OCI-LY1 (cell line): ENCODE results near the gene SPRING1.

Source experiments
- H2AFZ ChIP-seq: fragments of 200-600 bp; sonication (generic), shearing (Covaris generic); 2 replicates; pipeline ENCODE4 v1.6.0; 2014; ENCODE audit warnings: antibody characterized with exemption, mild to moderate bottlenecking, low read length
- H3F3A ChIP-seq: fragments of 200-600 bp; sonication (generic), shearing (Covaris generic); 2 replicates; pipeline ENCODE4 v1.6.0; 2014; ENCODE audit warnings: mild to moderate bottlenecking, antibody characterized with exemption, low read length, moderate library complexity; ENCODE audit not compliant: insufficient read depth
- H3K27ac ChIP-seq: fragments of 200-600 bp; sonication (generic); 2 replicates; pipeline ENCODE4 v1.5.1; 2014; ENCODE audit warnings: low read length, mixed run types, mild to moderate bottlenecking, low read depth; ENCODE audit not compliant: poor library complexity, severe bottlenecking
- H3K27me3 ChIP-seq: fragments of 200-600 bp; sonication (generic); 2 replicates; pipeline ENCODE4 v1.6.0; 2014; ENCODE audit warnings: antibody characterized with exemption, mild to moderate bottlenecking, low read length, moderate library complexity; ENCODE audit not compliant: insufficient read depth
- H3K36me3 ChIP-seq: fragments of 200-600 bp; sonication (generic); 2 replicates; pipeline ENCODE4 v1.6.1; 2014; ENCODE audit warnings: mild to moderate bottlenecking, antibody characterized with exemption, low read length, moderate library complexity, mixed read lengths; ENCODE audit not compliant: insufficient read depth
- H3K4me1 ChIP-seq: fragments of 200-600 bp; sonication (generic); 2 replicates; pipeline ENCODE4 v1.5.1; 2014; ENCODE audit warnings: mild to moderate bottlenecking, low read length, moderate library complexity; ENCODE audit not compliant: insufficient read depth, severe bottlenecking
- H3K4me2 ChIP-seq: fragments of 200-600 bp; sonication (generic), shearing (Covaris generic); 2 replicates; pipeline ENCODE4 v1.6.1; 2014; ENCODE audit warnings: low read length
- H3K4me3 ChIP-seq: fragments of 200-600 bp; sonication (generic); 2 replicates; pipeline ENCODE4 v1.5.1; 2014; ENCODE audit warnings: low read length, low read depth, mild to moderate bottlenecking, mixed read lengths; ENCODE audit not compliant: poor library complexity, severe bottlenecking
- H3K79me2 ChIP-seq: fragments of 200-600 bp; shearing (Covaris generic); 2 replicates; pipeline ENCODE4 v1.6.1; 2016; ENCODE audit warnings: mixed run types, low read length, mixed read lengths; ENCODE audit not compliant: insufficient read depth
- H3K9ac ChIP-seq: fragments of 200-600 bp; sonication (generic), shearing (Covaris generic); 2 replicates; pipeline ENCODE4 v1.6.1; 2014; ENCODE audit warnings: mild to moderate bottlenecking, low read length, mixed read lengths
- H3K9me2 ChIP-seq: fragments of 200-600 bp; sonication (generic), shearing (Covaris generic); 2 replicates; pipeline ENCODE4 v1.6.1; 2014; ENCODE audit warnings: low read depth, mild to moderate bottlenecking, low read length, mixed read lengths
- H3K9me3 ChIP-seq: fragments of 200-600 bp; shearing (Covaris generic); 2 replicates; pipeline ENCODE4 v1.6.1; 2014; ENCODE audit warnings: low read length, mixed read lengths
- H4K20me1 ChIP-seq: fragments of 200-600 bp; sonication (generic), shearing (Covaris generic); 2 replicates; pipeline ENCODE4 v1.6.0; 2016; ENCODE audit warnings: mild to moderate bottlenecking, low read length; ENCODE audit not compliant: insufficient read depth
- CTCF ChIP-seq: fragments of 200-600 bp; sonication (generic), shearing (Covaris generic); IDR thresholded peaks from 2 replicates; pipeline ENCODE4 v1.5.1; 2017; ENCODE audit warnings: mild to moderate bottlenecking, antibody characterized with exemption, low read length, moderate library complexity, mixed read lengths
- EZH2 ChIP-seq: fragments of 200-600 bp; sonication (generic), shearing (Covaris generic); IDR thresholded peaks from 2 replicates; pipeline ENCODE4 v1.8.0; 2017; ENCODE audit warnings: borderline replicate concordance, mixed run types, mild to moderate bottlenecking, antibody characterized with exemption, low read length, moderate library complexity, mixed read lengths

SPRING1 gene

GRCh38 chr12:116717466-116718437 is 20.1 kb downstream of the SPRING1 start:
- H3K4me2 ChIP-seq = no peak overlapping the region
- H3K36me3 ChIP-seq = peaks cover 91% of the 10 kb centered on the region
- no peaks in the 10 kb centered on the region for H3K9me3 ChIP-seq
- H2AFZ ChIP-seq = no peak overlapping the region
- H3K27me3 ChIP-seq = no peaks in the 10 kb centered on the region
- TF ChIP-seq CTCF = no peak
- no peak for TF ChIP-seq EZH2
- H3K9ac ChIP-seq = no peak overlapping the region
- H3F3A ChIP-seq = no peaks in the 10 kb centered on the region
- no peak overlapping the region for H3K4me3 ChIP-seq
- no peaks in the 10 kb centered on the region for H3K9me2 ChIP-seq
- H4K20me1 ChIP-seq = no peaks in the 10 kb centered on the region
- H3K79me2 ChIP-seq = peaks cover 20% of the 10 kb centered on the region
- peaks cover 79% of the 10 kb centered on the region for H3K4me1 ChIP-seq
- H3K27ac ChIP-seq = peak overlapping the region; percentile 86

GRCh38 chr12:116714175-116714574 is 23.7 kb downstream of the SPRING1 start:
- Histone ChIP-seq H3K4me3 (no peak overlapping the region), H3K27me3 (no peaks in the 10 kb centered on the region), H4K20me1 (no peaks in the 10 kb centered on the region), H3F3A (no peaks in the 10 kb centered on the region), H3K27ac (peak overlapping the region; percentile 91), H3K9me3 (no peaks in the 10 kb centered on the region), H3K36me3 (peaks cover 70% of the 10 kb centered on the region), H2AFZ (no peak overlapping the region), H3K9ac (no peak overlapping the region), H3K9me2 (no peaks in the 10 kb centered on the region), H3K79me2 (peaks cover 10% of the 10 kb centered on the region), H3K4me1 (peaks cover 66% of the 10 kb centered on the region), H3K4me2 (no peak overlapping the region; the same call in 1 of the 2 replicates)
- no peak for TF ChIP-seq EZH2
- TF ChIP-seq CTCF = no peak

GRCh38 chr12:116713527-116713926 is 24.3 kb downstream of the SPRING1 start:
- Histone ChIP-seq H3K4me3 (no peak overlapping the region), H4K20me1 (no peaks in the 10 kb centered on the region), H3K27ac (peak overlapping the region; percentile 91), H3K79me2 (peaks cover 6% of the 10 kb centered on the region), H3K9me3 (no peaks in the 10 kb centered on the region), H3K9me2 (no peaks in the 10 kb centered on the region), H3K9ac (no peak overlapping the region; the same call in 1 of the 2 replicates), H3F3A (no peaks in the 10 kb centered on the region), H3K4me2 (no peak overlapping the region), H3K4me1 (peaks cover 66% of the 10 kb centered on the region), H3K36me3 (peaks cover 63% of the 10 kb centered on the region), H3K27me3 (no peaks in the 10 kb centered on the region), H2AFZ (no peak overlapping the region)
- TF ChIP-seq EZH2 = no peak
- TF ChIP-seq CTCF = no peak; the same call in 1 of the 2 replicates
